ENCODE results near the gene FHIT. TPM values are rescaled to one million over a fixed set of nuclear protein-coding genes. Genes with fewer than 3 reads are reported as not detected.

Gene FHIT
- total and polyA plus RNA-seq, 2 of the 4 experiments (the other 2 are of a cell fraction), result 0.07 TPM; not detected in 1

GRCh38 chr3:61172684-61173083 lies 78.6 kb downstream of the FHIT start:
- no TSS peak for BruUV-seq (replicated peaks)
- no peak overlapping the region for H3K4me2 ChIP-seq (ENCODE audit: low read depth, low read length)
- H3K36me3 ChIP-seq (ENCODE audit: control insufficient read depth, insufficient read depth, low read length), result no peaks in the 10 kb centered on the region
- H3K23ac ChIP-seq (ENCODE audit: low read depth, low read length), result no peak overlapping the region
- no peak overlapping the region for H2BK5ac ChIP-seq (ENCODE audit: low read depth, low read length, poor library complexity, severe bottlenecking)
- H2AFZ ChIP-seq (replicated peaks; ENCODE audit: low read length, poor library complexity), result no peak overlapping the region
- no peak for ATAC-seq (ENCODE audit: low read depth)
- H2AK9ac ChIP-seq (replicated peaks; ENCODE audit: low read depth, low read length, poor library complexity), result no peak overlapping the region
- H2BK15ac ChIP-seq (ENCODE audit: low read depth, low read length), result no peak overlapping the region
- no peak overlapping the region for H3K14ac ChIP-seq (replicated peaks; ENCODE audit: low read depth, low read length)
- H3K4me1 ChIP-seq (ENCODE audit: control insufficient read depth, insufficient read depth, low read length), result no peaks in the 10 kb centered on the region
- H2AK5ac ChIP-seq (ENCODE audit: low read depth, low read length), result no peak overlapping the region
- no peak overlapping the region for H3K4me3 ChIP-seq (ENCODE audit: insufficient read depth, low read depth, low read length)
- ChIA-PET POLR2A (ENCODE audit: unreplicated experiment) (no interaction called here), CTCF (interaction anchor here (1.1 kb wide), 1 partner anchor 18 kb away, joined by 4 read pairs; no protein-coding TSS in a partner anchor)
- no peak overlapping the region for H3K27ac ChIP-seq (ENCODE audit: insufficient read depth, low read length)
- no CpG with 5 or more reads among the region's 2 CpGs for WGBS, 2 experiments (ENCODE audit: extremely low coverage in 2 of 2, insufficient read length in 1 of 2)
- intact Hi-C loops (cut with micrococcal nuclease) (no loop called here), dilution Hi-C loops (cut with HindIII; ENCODE audit: low sequenced_read_pairs, unreplicated experiment) (no loop called here), in situ Hi-C loops (cut with MboI; ENCODE audit: low sequenced_read_pairs) (no loop called here)
- H3K4ac ChIP-seq (ENCODE audit: low read depth, low read length), result no peak overlapping the region
- no peaks in the 10 kb centered on the region for H4K20me1 ChIP-seq (ENCODE audit: insufficient read depth, low read length)
- H3K79me1 ChIP-seq (ENCODE audit: low read depth in 1 of 2, low read length in 2 of 2), result no peaks in the 10 kb centered on the region
- H3K56ac ChIP-seq (ENCODE audit: extremely low read depth, insufficient read depth, low read length), result no peak overlapping the region
- no peak overlapping the region for H2BK120ac ChIP-seq (ENCODE audit: low read depth, low read length)
- no peak for DNase-seq
- H3K9me3 ChIP-seq (ENCODE audit: control insufficient read depth, insufficient read depth, low read length), result no peaks in the 10 kb centered on the region
- no peaks in the 10 kb centered on the region for H3K27me3 ChIP-seq (ENCODE audit: control insufficient read depth, insufficient read depth, low read length)
- TF ChIP-seq FOS (IDR thresholded peaks at IDR 0.05; ENCODE audit: low read depth, low read length) (no peak), BHLHE40 (IDR thresholded peaks at IDR 0.05; ENCODE audit: low read depth, low read length) (no peak), MAZ (IDR thresholded peaks at IDR 0.05; ENCODE audit: borderline replicate concordance, low read depth, low read length) (no peak), RAD21 (IDR thresholded peaks at IDR 0.05; ENCODE audit: low read length) (no peak), POLR2A (IDR thresholded peaks at IDR 0.05; ENCODE audit: low read depth, low read length) (no peak), MAFK (IDR thresholded peaks at IDR 0.05; ENCODE audit: low read depth, low read length) (no peak), CHD1 (IDR thresholded peaks at IDR 0.05; ENCODE audit: low read depth, low read length) (no peak), RFX5 (IDR thresholded peaks at IDR 0.05; ENCODE audit: low read depth, low read length) (no peak), CEBPB (IDR thresholded peaks at IDR 0.05; ENCODE audit: low read depth, low read length) (no peak), MXI1 (IDR thresholded peaks at IDR 0.05; ENCODE audit: borderline replicate concordance, low read depth, low read length) (no peak), RCOR1 (IDR thresholded peaks at IDR 0.05; ENCODE audit: insufficient replicate concordance, low read length) (no peak), SMC3 (IDR thresholded peaks at IDR 0.05; ENCODE audit: low read depth, low read length) (no peak), NFE2L2 (IDR thresholded peaks at IDR 0.05; ENCODE audit: low read depth, low read length) (no peak)
- TF ChIP-seq, protein P1, sequence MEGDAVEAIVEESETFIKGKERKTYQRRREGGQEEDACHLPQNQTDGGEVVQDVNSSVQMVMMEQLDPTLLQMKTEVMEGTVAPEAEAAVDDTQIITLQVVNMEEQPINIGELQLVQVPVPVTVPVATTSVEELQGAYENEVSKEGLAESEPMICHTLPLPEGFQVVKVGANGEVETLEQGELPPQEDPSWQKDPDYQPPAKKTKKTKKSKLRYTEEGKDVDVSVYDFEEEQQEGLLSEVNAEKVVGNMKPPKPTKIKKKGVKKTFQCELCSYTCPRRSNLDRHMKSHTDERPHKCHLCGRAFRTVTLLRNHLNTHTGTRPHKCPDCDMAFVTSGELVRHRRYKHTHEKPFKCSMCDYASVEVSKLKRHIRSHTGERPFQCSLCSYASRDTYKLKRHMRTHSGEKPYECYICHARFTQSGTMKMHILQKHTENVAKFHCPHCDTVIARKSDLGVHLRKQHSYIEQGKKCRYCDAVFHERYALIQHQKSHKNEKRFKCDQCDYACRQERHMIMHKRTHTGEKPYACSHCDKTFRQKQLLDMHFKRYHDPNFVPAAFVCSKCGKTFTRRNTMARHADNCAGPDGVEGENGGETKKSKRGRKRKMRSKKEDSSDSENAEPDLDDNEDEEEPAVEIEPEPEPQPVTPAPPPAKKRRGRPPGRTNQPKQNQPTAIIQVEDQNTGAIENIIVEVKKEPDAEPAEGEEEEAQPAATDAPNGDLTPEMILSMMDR (conservative IDR thresholded peaks at IDR 0.05; ENCODE audit: low read depth, low read length), result no peak
- TF ChIP-seq, protein P2, sequence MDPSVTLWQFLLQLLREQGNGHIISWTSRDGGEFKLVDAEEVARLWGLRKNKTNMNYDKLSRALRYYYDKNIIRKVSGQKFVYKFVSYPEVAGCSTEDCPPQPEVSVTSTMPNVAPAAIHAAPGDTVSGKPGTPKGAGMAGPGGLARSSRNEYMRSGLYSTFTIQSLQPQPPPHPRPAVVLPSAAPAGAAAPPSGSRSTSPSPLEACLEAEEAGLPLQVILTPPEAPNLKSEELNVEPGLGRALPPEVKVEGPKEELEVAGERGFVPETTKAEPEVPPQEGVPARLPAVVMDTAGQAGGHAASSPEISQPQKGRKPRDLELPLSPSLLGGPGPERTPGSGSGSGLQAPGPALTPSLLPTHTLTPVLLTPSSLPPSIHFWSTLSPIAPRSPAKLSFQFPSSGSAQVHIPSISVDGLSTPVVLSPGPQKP (IDR thresholded peaks at IDR 0.05; ENCODE audit: borderline replicate concordance, low read depth, low read length), result no peak
- TF ChIP-seq, protein P3, sequence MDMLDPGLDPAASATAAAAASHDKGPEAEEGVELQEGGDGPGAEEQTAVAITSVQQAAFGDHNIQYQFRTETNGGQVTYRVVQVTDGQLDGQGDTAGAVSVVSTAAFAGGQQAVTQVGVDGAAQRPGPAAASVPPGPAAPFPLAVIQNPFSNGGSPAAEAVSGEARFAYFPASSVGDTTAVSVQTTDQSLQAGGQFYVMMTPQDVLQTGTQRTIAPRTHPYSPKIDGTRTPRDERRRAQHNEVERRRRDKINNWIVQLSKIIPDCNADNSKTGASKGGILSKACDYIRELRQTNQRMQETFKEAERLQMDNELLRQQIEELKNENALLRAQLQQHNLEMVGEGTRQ (IDR thresholded peaks at IDR 0.05; ENCODE audit: low read depth, low read length), result no peak
- H3K9ac ChIP-seq (ENCODE audit: low read depth, low read length), result no peak overlapping the region
- H4K91ac ChIP-seq (ENCODE audit: insufficient read depth, low read depth, low read length), result no peak overlapping the region
- H3K18ac ChIP-seq (ENCODE audit: low read depth, low read length), result no peak overlapping the region
- H2BK20ac ChIP-seq (ENCODE audit: low read depth, low read length), result no peak overlapping the region
- no peak overlapping the region for H4K8ac ChIP-seq (ENCODE audit: low read depth in 2 of 2, low read length in 2 of 2)
- H3K9me1 ChIP-seq (ENCODE audit: insufficient read depth, low read length), result no peaks in the 10 kb centered on the region
- no peak overlapping the region for H4K5ac ChIP-seq (ENCODE audit: low read depth, low read length)
